HG02852 (cell line): ENCODE measurements around the gene TAS1R2.
"Not testable (repeated sequence)": the region's sequence is repeated elsewhere in the genome, so short reads cannot be mapped to it uniquely, and the experiment has no call there.

Source experiments
- ATAC-seq: cut with Tn5 transposase; IDR thresholded peaks from one replicate; pipeline ENCODE4 v1.9.1; 2021; ENCODE audit warnings: mild to moderate bottlenecking, moderate library complexity; ENCODE audit not compliant: unreplicated experiment

TAS1R2 gene

GRCh38 chr1:18869847-18870594 is 10.6 kb upstream of the TAS1R2 start:
- no peak for ATAC-seq

GRCh38 chr1:18868801-18869424 is 9.5 kb upstream of the TAS1R2 start:
- no peak for ATAC-seq

GRCh38 chr1:18868354-18868753 is 8.9 kb upstream of the TAS1R2 start:
- no peak for ATAC-seq

GRCh38 chr1:18866846-18867245 is 7.4 kb upstream of the TAS1R2 start:
- ATAC-seq = no peak

- no peak for ATAC-seq
These were observed 6.9 kb upstream of the TAS1R2 start for GRCh38 chr1:18866314-18866713.

GRCh38 chr1:18865176-18865575 is 5.7 kb upstream of the TAS1R2 start:
- no peak for ATAC-seq

GRCh38 chr1:18861590-18861989 is 2.1 kb upstream of the TAS1R2 start:
- ATAC-seq = no peak

- ATAC-seq = no peak
These were observed 1.6 kb upstream of the TAS1R2 start for GRCh38 chr1:18861082-18861481.

GRCh38 chr1:18858070-18858688 is 1.3 kb downstream of the TAS1R2 start:
- no peak for ATAC-seq

GRCh38 chr1:18856435-18856834 is 3.0 kb downstream of the TAS1R2 start:
- ATAC-seq = no peak

- ATAC-seq = no peak
These were observed 3.9 kb downstream of the TAS1R2 start for GRCh38 chr1:18855573-18855972.

- no peak for ATAC-seq
These were observed 5.0 kb downstream of the TAS1R2 start for GRCh38 chr1:18854331-18855025.

- no peak for ATAC-seq
These were observed 7.0 kb downstream of the TAS1R2 start for GRCh38 chr1:18852501-18852900.

- ATAC-seq = no peak
These were observed 10.2 kb downstream of the TAS1R2 start for GRCh38 chr1:18849261-18849711.

- ATAC-seq = not testable (repeated sequence)
These were observed 11.7 kb downstream of the TAS1R2 start for GRCh38 chr1:18847723-18848122.

GRCh38 chr1:18840145-18840544 is 19.3 kb downstream of the TAS1R2 start:
- no peak for ATAC-seq

GRCh38 chr1:18836654-18837053 is 22.8 kb downstream of the TAS1R2 start:
- no peak for ATAC-seq

GRCh38 chr1:18832319-18832718 is 27.1 kb downstream of the TAS1R2 start:
- ATAC-seq = not testable (repeated sequence)

- no peak for ATAC-seq
These were observed 27.8 kb downstream of the TAS1R2 start for GRCh38 chr1:18831656-18832055.

GRCh38 chr1:18830596-18830995 is 28.9 kb downstream of the TAS1R2 start:
- no peak for ATAC-seq

- no peak for ATAC-seq
These were observed 29.8 kb downstream of the TAS1R2 start for GRCh38 chr1:18829671-18830070.
